Prostate gland (tissue), 2 donors: Measurements from ENCODE around the gene GYS1. TPM values are rescaled to one million over a fixed set of nuclear protein-coding genes. Genes with fewer than 3 reads are reported as not detected.
A peak's percentile ranks its signal among the peaks of the same experiment; 100 is the strongest.

ENCODE experiments used
- DNase-seq: peaks from one replicate; pipeline ENCODE4 v3.0.0-alpha.2; 2019; ENCODE audit warnings: low spot score
- H3K27ac ChIP-seq, 2 donors: fragments of 200-600 bp; sonication (generic); 2 replicates each; pipeline ENCODE4 v1.5.1; 2017 to 2019
- H3K27me3 ChIP-seq: fragments of 200-600 bp; sonication (generic); replicated peaks from 2 replicates; pipeline ENCODE4 v1.5.1; 2019; ENCODE audit not compliant: insufficient read depth
- H3K36me3 ChIP-seq, 2 donors: fragments of 200-600 bp; sonication (generic); 1 replicate in 1 of 2; 2 replicates in 1 of 2; pipeline versions ENCODE4 v1.5.1 to v1.8.1; 2017 to 2019
- H3K4me1 ChIP-seq: fragments of 200-600 bp; sonication (generic); replicated peaks from 2 replicates; pipeline ENCODE4 v1.5.1; 2019
- H3K4me3 ChIP-seq, 2 donors: fragments of 200-600 bp; sonication (generic); 2 replicates each; pipeline ENCODE4 v1.5.1; 2017 to 2019
- H3K9me3 ChIP-seq: fragments of 200-600 bp; sonication (generic); 2 replicates; pipeline ENCODE4 v1.5.1; 2017
- POLR2A ChIP-seq: fragments of 450-650 bp; IDR thresholded peaks from one replicate; pipeline ENCODE4 v1.6.1; 2016; ENCODE audit warnings: antibody characterized with exemption, mild to moderate bottlenecking
- POLR2AphosphoS5 ChIP-seq: sonication (generic); formaldehyde crosslinking; IDR thresholded peaks from one replicate; pipeline ENCODE4 v1.6.1; 2017; ENCODE audit warnings: antibody characterized with exemption
- WGBS: methylation state at CpG from one replicate; pipeline ENCODE4 v1.1.5; 2018; 5-methylcytosine and 5-hydroxymethylcytosine counted together
- intact Hi-C: fragments of 100-400 bp; cut with DNase I; formaldehyde crosslinking; loops from one replicate; pipeline ENCODE4 v1.14.2; 2022
- total RNA-seq, 2 donors: library from RNA; depleted of rRNA; stranded (reverse); fragments of >200 nt; gene quantifications; one replicate each; pipeline ENCODE4 v1.1.0, GENCODE V29; 2016
- TF ChIP-seq, protein P1 (sequence below), 4 experiments: fragments of 200-600 bp in 2 of 4; fragments of 450-650 bp in 2 of 4; sonication (generic) in 2 of 4; IDR thresholded peaks; 1 replicate in 3 of 4; 2 replicates in 1 of 4; pipeline ENCODE4 v1.5.1; 2016 to 2019; ENCODE audit warnings: antibody characterized with exemption in 4 of 4, mild to moderate bottlenecking in 2 of 4, moderate library complexity in 2 of 4

GYS1 gene
- total RNA-seq, 2 donors from 2014 or later, result 47.3 to 52.0 TPM

DNA sequence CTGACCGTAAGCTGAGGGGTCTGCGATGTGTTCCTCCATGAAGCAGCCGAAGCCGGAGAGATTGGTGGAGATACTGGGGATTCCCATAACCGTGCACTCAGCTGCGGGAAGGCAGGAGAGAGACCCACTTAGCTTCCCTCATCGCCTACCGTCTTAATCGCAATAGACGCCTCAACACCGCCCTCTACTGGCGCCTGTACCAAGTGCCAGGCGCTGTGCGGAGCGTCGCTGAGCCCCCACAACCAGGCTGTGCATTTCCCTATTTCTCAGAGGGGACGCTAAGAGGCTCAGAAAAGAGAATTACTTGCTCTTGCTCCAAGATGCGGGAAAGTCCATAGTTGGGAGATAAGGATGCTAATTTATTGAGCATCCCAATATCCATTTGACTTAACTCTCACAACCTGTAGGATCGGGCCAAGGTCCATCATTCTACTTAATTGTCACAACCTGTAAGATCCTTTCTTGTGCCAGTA is 22.1 kb downstream of the GYS1 start:
- 22% methylated on average over 19 of the region's 19 CpGs for WGBS
- no peak overlapping the region for H3K4me3 ChIP-seq
- DNase-seq, result peak; percentile 67
- peaks cover 7% of the 10 kb centered on the region for H3K4me1 ChIP-seq
- H3K27me3 ChIP-seq, result no peaks in the 10 kb centered on the region
- intact Hi-C loops, result loop anchor here (5.0 kb wide), 1 partner anchor 174 kb away; no protein-coding TSS in a partner anchor
- no peaks in the 10 kb centered on the region for H3K9me3 ChIP-seq
- peak overlapping the region in 1 of 2 donors; percentile 17 for H3K27ac ChIP-seq
- TF ChIP-seq, protein P1, sequence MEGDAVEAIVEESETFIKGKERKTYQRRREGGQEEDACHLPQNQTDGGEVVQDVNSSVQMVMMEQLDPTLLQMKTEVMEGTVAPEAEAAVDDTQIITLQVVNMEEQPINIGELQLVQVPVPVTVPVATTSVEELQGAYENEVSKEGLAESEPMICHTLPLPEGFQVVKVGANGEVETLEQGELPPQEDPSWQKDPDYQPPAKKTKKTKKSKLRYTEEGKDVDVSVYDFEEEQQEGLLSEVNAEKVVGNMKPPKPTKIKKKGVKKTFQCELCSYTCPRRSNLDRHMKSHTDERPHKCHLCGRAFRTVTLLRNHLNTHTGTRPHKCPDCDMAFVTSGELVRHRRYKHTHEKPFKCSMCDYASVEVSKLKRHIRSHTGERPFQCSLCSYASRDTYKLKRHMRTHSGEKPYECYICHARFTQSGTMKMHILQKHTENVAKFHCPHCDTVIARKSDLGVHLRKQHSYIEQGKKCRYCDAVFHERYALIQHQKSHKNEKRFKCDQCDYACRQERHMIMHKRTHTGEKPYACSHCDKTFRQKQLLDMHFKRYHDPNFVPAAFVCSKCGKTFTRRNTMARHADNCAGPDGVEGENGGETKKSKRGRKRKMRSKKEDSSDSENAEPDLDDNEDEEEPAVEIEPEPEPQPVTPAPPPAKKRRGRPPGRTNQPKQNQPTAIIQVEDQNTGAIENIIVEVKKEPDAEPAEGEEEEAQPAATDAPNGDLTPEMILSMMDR (IDR thresholded peaks at IDR 0.05), result peak; percentile 78 to 89 (median 82)
- TF ChIP-seq POLR2A, result no peak
- peak; percentile 72 for TF ChIP-seq POLR2AphosphoS5
- peaks cover 0 to 15% of the 10 kb centered on the region in 2 donors for H3K36me3 ChIP-seq

DNA sequence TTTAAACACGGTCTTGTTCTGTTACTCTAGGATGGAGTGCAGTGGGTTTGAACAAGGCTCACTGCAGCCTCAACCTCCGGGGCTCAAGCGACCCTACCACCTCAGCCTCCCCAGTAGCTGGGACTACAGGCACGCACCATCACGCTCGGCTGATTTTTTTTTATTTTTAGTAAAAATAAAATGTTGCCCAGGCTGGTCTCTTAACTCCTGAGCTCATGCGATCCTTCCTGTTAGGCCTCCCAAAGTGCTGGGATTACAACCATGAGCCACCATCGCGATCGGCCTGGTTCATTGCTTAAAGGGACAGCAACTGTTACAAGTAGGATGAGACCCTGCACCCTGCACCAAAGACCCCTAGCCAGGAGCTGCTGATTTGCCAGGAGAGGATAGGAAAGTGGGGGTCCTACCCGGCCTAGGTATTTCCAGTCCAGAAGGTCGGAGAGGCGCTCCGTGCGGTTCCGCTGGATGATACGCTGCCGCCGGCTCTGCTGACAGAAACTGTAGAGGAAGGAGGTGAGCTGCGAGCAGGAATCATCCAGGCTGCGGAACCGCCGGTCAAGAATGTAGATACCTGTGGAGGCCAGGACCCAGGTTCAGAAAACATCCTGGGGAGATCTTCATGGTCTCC is 22.9 kb downstream of the GYS1 start:
- WGBS, result 85% methylated on average over 23 of the region's 23 CpGs
- no peak for DNase-seq
- Histone ChIP-seq H3K36me3 (peaks cover 0 to 15% of the 10 kb centered on the region in 2 donors), H3K27ac (peak overlapping the region in 1 of 2 donors; percentile 17), H3K4me1 (peaks cover 7% of the 10 kb centered on the region), H3K27me3 (no peaks in the 10 kb centered on the region), H3K9me3 (no peaks in the 10 kb centered on the region), H3K4me3 (no peak overlapping the region)
- intact Hi-C loops, result loop anchor here (5.0 kb wide), 1 partner anchor 173 kb away; no protein-coding TSS in a partner anchor
- TF ChIP-seq POLR2A, result no peak
- TF ChIP-seq POLR2AphosphoS5, result no peak
- TF ChIP-seq, protein P1 (IDR thresholded peaks at IDR 0.05), result no peak

DNA sequence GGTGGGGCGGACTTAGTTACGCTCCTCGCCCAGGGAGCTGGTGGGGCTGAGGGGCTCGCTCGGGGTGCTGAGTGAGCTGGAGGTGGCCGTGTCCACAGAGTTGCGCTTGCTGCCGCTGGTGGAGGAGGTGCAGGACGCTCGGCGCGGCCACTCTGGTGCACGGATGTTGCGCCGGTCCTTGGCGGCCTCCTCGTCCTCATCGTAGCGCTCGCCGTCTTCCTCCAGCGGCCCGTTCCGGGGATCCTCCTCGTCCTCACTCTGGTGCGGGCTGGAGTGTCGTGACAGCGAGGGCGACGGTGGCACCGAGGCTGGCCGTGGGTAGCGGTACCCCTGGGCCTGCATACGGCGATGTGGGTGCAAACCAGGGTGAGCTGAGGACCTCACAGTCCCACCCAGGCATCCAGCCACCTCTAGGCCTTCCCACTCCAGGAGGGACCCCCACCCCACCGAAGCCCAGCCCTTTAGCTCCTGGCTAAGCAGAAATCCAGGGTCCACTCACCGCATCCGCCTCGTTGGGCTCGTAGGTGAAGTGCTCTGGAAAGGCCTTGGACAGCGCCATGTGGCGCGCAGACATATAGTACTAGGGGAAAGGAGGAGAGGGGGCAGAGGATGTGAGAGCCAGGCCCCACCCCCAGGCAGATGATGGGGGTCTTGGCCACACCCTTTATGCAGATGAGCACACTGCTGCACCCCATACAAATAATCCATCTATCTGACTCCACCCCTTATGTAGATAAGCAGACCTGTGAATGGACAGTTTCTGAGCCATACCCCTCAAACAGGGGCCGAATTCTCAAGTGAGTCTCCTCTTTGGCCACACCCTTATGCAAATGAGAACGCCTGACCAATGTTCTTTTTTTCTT is 23.6 kb downstream of the GYS1 start:
- intact Hi-C loops, result loop anchor here (5.0 to 10.0 kb wide), 2 partner anchors 172 to 325 kb away; partner anchors contain the start of gene CA11
- Histone ChIP-seq H3K9me3 (no peaks in the 10 kb centered on the region), H3K27ac (no peak overlapping the region), H3K4me3 (no peak overlapping the region), H3K36me3 (peaks cover 0 to 15% of the 10 kb centered on the region in 2 donors), H3K27me3 (no peaks in the 10 kb centered on the region), H3K4me1 (peaks cover 7% of the 10 kb centered on the region)
- TF ChIP-seq POLR2A (no peak), POLR2AphosphoS5 (no peak)
- TF ChIP-seq, protein P1 (IDR thresholded peaks at IDR 0.05), result no peak
- WGBS, result 91% methylated on average over 45 of the region's 45 CpGs
- no peak for DNase-seq

DNA sequence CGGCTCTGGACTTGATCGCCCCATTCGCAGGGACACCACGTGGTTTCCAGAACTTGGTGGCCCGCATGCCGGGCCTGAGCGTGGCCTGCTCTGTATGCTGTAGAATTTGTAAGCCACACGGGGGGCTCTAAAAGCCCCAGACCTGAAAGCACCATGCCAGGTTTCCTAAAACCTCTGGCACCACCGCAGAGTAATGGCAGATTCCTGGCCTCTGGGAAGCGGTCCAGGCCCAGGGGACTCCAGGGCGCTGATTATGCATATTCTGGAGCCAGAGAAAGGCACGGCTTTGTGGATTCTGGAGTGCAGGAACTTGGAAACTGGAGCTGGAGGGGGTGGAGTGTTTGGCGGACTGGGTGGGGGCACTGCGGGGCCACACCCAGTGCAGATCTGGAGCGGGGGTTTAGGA is 24.3 kb downstream of the GYS1 start:
- Histone ChIP-seq H3K27ac (peak overlapping the region in 1 of 2 donors; percentile 12), H3K4me1 (peaks cover 7% of the 10 kb centered on the region), H3K9me3 (no peaks in the 10 kb centered on the region), H3K4me3 (no peak overlapping the region), H3K27me3 (no peaks in the 10 kb centered on the region), H3K36me3 (peaks cover 0 to 10% of the 10 kb centered on the region in 2 donors)
- 86% methylated on average over 15 of the region's 15 CpGs for WGBS
- TF ChIP-seq POLR2A (no peak), POLR2AphosphoS5 (no peak)
- TF ChIP-seq, protein P1 (IDR thresholded peaks at IDR 0.05), result no peak
- intact Hi-C loops, result loop anchor here (10.0 kb wide), 1 partner anchor 324 kb away; the partner anchor contains the start of gene CA11
- DNase-seq, result no peak
